Panc1 (cell line): Measurements from ENCODE around the gene DLK2. TPM values are rescaled to one million over a fixed set of nuclear protein-coding genes. Genes with fewer than 3 reads are reported as not detected.

Experiments
- ATAC-seq: fragments of 200-7000 bp; cut with Tn5 transposase; 2 replicates; pipeline ENCODE4 v1.9.1; 2020; ENCODE audit warnings: mild to moderate bottlenecking, moderate library complexity
- BruUV-seq: library from RNA; stranded (reverse); fragments of 400-500 nt; replicated peaks from 2 replicates; lab custom pipeline; 2021; lab: Mats Ljungman, UMichigan
- CTCF ChIA-PET: fragments of 300-600 bp; sonication (Branson Sonifier 250); formaldehyde crosslinking; loops from one replicate; lab custom pipeline; 2022; ENCODE audit warnings: antibody characterized with exemption; lab: Charles Lee
- POLR2A ChIA-PET: fragments of 300-600 bp; sonication (Branson Sonifier 250); formaldehyde crosslinking; loops from one replicate; lab custom pipeline; 2022; ENCODE audit warnings: antibody characterized with exemption; lab: Charles Lee
- DNase-seq: peaks from one replicate; pipeline ENCODE4 v3.0.0-alpha.2; 2010; ENCODE audit warnings: low read depth, low spot score
- H3K27ac ChIP-seq: 2 replicates; pipeline ENCODE4 v1.5.1; 2011; ENCODE audit warnings: mild to moderate bottlenecking, low read length, inconsistent platforms
- H3K27me3 ChIP-seq: fragments of 200-500 bp; sonication (Bioruptor generic); 2 replicates; pipeline ENCODE4 v1.6.0; 2014; ENCODE audit warnings: low read length, inconsistent platforms; ENCODE audit not compliant: control insufficient read depth, insufficient read depth
- H3K36me3 ChIP-seq: fragments of 200-500 bp; sonication (Bioruptor generic); 2 replicates; pipeline ENCODE4 v1.5.1; 2014; ENCODE audit warnings: inconsistent platforms, mild to moderate bottlenecking, low read length, moderate library complexity; ENCODE audit not compliant: control insufficient read depth, insufficient read depth
- H3K4me1 ChIP-seq: 2 replicates; pipeline ENCODE4 v1.5.1; 2011; ENCODE audit warnings: inconsistent platforms, mild to moderate bottlenecking, low read length, moderate library complexity; ENCODE audit not compliant: control insufficient read depth, insufficient read depth
- H3K4me3 ChIP-seq, 2 experiments: 2 replicates each; pipeline ENCODE4 v1.5.1; 2011 to 2012; ENCODE audit warnings: low read depth in 2 of 2, low read length in 2 of 2, mild to moderate bottlenecking in 2 of 2, inconsistent platforms in 1 of 2, moderate library complexity in 1 of 2
- H3K9me3 ChIP-seq: fragments of 200-500 bp; sonication (Bioruptor generic); 2 replicates; pipeline ENCODE4 v1.5.1; 2014; ENCODE audit warnings: low read depth, mild to moderate bottlenecking, inconsistent platforms, low read length, moderate library complexity; ENCODE audit not compliant: control insufficient read depth, insufficient read depth
- POLR2AphosphoS5 ChIP-seq: IDR thresholded peaks from 2 replicates; pipeline ENCODE4 v1.6.1; 2012; ENCODE audit warnings: mild to moderate bottlenecking, low read depth, low read length, moderate library complexity
- SIN3A ChIP-seq: IDR thresholded peaks from 2 replicates; pipeline ENCODE4 v1.6.1; 2012; ENCODE audit warnings: low read depth, mild to moderate bottlenecking, low read length, moderate library complexity, borderline replicate concordance; ENCODE audit not compliant: insufficient read depth
- TCF7L2 ChIP-seq: IDR thresholded peaks from 2 replicates; pipeline ENCODE4 v1.6.1; 2011; ENCODE audit warnings: mild to moderate bottlenecking, low read depth, low read length, inconsistent platforms
- in situ Hi-C: cut with HindIII; loops from 2 replicates; pipeline ENCODE4 v1.10.0; 2016; ENCODE audit warnings: low sequenced_read_pairs, low pct_unique_long_range_greater_than_20kb
- intact Hi-C: fragments of 100-400 bp; cut with micrococcal nuclease; formaldehyde crosslinking; loops from one replicate; pipeline ENCODE4 v1.10.0; 2022; ENCODE audit not compliant: unreplicated experiment
- total RNA-seq: library from RNA; stranded (reverse); gene quantifications from one replicate; pipeline ENCODE4 v1.2.1, GENCODE V29; 2021; ENCODE audit not compliant: unreplicated experiment
- TF ChIP-seq, protein P1 (sequence below): fragments of 450-650 bp; IDR thresholded peaks from 2 replicates; pipeline ENCODE4 v1.5.1; 2017; ENCODE audit warnings: mild to moderate bottlenecking
- TF ChIP-seq, protein P2 (sequence below), 2 experiments: IDR thresholded peaks; 2 replicates each; pipeline ENCODE4 v1.6.1; 2011 to 2012; ENCODE audit warnings: low read depth in 2 of 2, control low read depth in 1 of 2, low read length in 1 of 2, mild to moderate bottlenecking in 1 of 2, moderate library complexity in 1 of 2; ENCODE audit not compliant: insufficient read depth in 1 of 2

The DLK2 gene
- total RNA-seq, 1 experiment from 2014 or later, result 19.1 TPM

- intact Hi-C loops (no loop called here), in situ Hi-C loops (no loop called here)
- no peak overlapping the region for H3K27ac ChIP-seq
- peaks cover 2% of the 10 kb centered on the region; the same call in 1 of the 2 replicates for H3K36me3 ChIP-seq
- H3K9me3 ChIP-seq, result no peaks in the 10 kb centered on the region
- CTCF ChIA-PET, result no interaction called here
- no peak for ATAC-seq
- H3K4me3 ChIP-seq, result no peak overlapping the region
- TF ChIP-seq, protein P1, sequence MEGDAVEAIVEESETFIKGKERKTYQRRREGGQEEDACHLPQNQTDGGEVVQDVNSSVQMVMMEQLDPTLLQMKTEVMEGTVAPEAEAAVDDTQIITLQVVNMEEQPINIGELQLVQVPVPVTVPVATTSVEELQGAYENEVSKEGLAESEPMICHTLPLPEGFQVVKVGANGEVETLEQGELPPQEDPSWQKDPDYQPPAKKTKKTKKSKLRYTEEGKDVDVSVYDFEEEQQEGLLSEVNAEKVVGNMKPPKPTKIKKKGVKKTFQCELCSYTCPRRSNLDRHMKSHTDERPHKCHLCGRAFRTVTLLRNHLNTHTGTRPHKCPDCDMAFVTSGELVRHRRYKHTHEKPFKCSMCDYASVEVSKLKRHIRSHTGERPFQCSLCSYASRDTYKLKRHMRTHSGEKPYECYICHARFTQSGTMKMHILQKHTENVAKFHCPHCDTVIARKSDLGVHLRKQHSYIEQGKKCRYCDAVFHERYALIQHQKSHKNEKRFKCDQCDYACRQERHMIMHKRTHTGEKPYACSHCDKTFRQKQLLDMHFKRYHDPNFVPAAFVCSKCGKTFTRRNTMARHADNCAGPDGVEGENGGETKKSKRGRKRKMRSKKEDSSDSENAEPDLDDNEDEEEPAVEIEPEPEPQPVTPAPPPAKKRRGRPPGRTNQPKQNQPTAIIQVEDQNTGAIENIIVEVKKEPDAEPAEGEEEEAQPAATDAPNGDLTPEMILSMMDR, result no peak
- TF ChIP-seq, protein P2, sequence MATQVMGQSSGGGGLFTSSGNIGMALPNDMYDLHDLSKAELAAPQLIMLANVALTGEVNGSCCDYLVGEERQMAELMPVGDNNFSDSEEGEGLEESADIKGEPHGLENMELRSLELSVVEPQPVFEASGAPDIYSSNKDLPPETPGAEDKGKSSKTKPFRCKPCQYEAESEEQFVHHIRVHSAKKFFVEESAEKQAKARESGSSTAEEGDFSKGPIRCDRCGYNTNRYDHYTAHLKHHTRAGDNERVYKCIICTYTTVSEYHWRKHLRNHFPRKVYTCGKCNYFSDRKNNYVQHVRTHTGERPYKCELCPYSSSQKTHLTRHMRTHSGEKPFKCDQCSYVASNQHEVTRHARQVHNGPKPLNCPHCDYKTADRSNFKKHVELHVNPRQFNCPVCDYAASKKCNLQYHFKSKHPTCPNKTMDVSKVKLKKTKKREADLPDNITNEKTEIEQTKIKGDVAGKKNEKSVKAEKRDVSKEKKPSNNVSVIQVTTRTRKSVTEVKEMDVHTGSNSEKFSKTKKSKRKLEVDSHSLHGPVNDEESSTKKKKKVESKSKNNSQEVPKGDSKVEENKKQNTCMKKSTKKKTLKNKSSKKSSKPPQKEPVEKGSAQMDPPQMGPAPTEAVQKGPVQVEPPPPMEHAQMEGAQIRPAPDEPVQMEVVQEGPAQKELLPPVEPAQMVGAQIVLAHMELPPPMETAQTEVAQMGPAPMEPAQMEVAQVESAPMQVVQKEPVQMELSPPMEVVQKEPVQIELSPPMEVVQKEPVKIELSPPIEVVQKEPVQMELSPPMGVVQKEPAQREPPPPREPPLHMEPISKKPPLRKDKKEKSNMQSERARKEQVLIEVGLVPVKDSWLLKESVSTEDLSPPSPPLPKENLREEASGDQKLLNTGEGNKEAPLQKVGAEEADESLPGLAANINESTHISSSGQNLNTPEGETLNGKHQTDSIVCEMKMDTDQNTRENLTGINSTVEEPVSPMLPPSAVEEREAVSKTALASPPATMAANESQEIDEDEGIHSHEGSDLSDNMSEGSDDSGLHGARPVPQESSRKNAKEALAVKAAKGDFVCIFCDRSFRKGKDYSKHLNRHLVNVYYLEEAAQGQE (IDR thresholded peaks at IDR 0.05; ENCODE audit: insufficient read depth in 1 of 2, low read depth in 2 of 2, low read length in 1 of 2), result no peak
- TF ChIP-seq SIN3A, result no peak
- no peak for TF ChIP-seq TCF7L2
- TF ChIP-seq POLR2AphosphoS5, result no peak
- no peaks in the 10 kb centered on the region for H3K27me3 ChIP-seq
- H3K4me1 ChIP-seq, result peaks cover 4% of the 10 kb centered on the region; the same call in 1 of the 2 replicates
- DNase-seq, result no peak
- POLR2A ChIA-PET, result no interaction called here
- no TSS peak for BruUV-seq
Observed at GRCh38 chr6:43450699-43451131, 4.6 kb downstream of the DLK2 start.

GRCh38 chr6:43448916-43449315, 6.4 kb downstream of the DLK2 start:
- Histone ChIP-seq H3K27me3 (no peaks in the 10 kb centered on the region), H3K36me3 (peaks cover 2% of the 10 kb centered on the region; the same call in 1 of the 2 replicates), H3K4me3 (no peak overlapping the region), H3K9me3 (no peaks in the 10 kb centered on the region), H3K27ac (no peak overlapping the region), H3K4me1 (peaks cover under 1% of the 10 kb centered on the region; the same call in 1 of the 2 replicates)
- CTCF ChIA-PET, result no interaction called here
- no peak for DNase-seq
- in situ Hi-C loops (no loop called here), intact Hi-C loops (no loop called here)
- POLR2A ChIA-PET, result interaction anchor here (0.5 to 0.6 kb wide), 2 partner anchors 8 to 520 kb away, joined by 8 to 16 read pairs; partner anchors contain the start of gene CNPY3
- BruUV-seq, result no TSS peak
- no peak for ATAC-seq
- TF ChIP-seq, protein P1, result no peak
- TF ChIP-seq TCF7L2, result no peak
- TF ChIP-seq, protein P2 (IDR thresholded peaks at IDR 0.05; ENCODE audit: insufficient read depth in 1 of 2, low read depth in 2 of 2, low read length in 1 of 2), result no peak
- TF ChIP-seq SIN3A, result no peak
- no peak for TF ChIP-seq POLR2AphosphoS5
